ENCODE data around the gene HIGD2A. TPM values are rescaled to one million over a fixed set of nuclear protein-coding genes. Genes with fewer than 3 reads are reported as not detected.

The HIGD2A gene
- total and polyA plus RNA-seq, 2 of the 13 experiments (the other 11 are each of a cell fraction or from before 2014, with no cell fraction given): 89.2 to 146 TPM

- Histone ChIP-seq H2AFZ (ENCODE audit: low read length) (peak overlapping the region; percentile 90), H3K9me3 (ENCODE audit: low read length) (no peaks in the 10 kb centered on the region), H3K79me2 (ENCODE audit: insufficient read depth, low read length) (no peaks in the 10 kb centered on the region), H3K4me3 (replicated peaks in 1 of 3; ENCODE audit: insufficient read depth in 1 of 3, low read depth in 2 of 3, low read length in 3 of 3) (peak overlapping the region; percentile 17 to 49 (median 25); a peak in 5 of 6 replicates), H3K4me2 (ENCODE audit: low read depth, low read length) (peak overlapping the region; percentile 88), H3K27me3 (ENCODE audit: control insufficient read depth in 1 of 2, insufficient read depth in 2 of 2, low read length in 2 of 2) (no peaks in the 10 kb centered on the region), H3K9ac (ENCODE audit: insufficient read depth, low read depth, low read length) (peak overlapping the region; percentile 50; the same call in 1 of the 2 replicates), H4K20me1 (ENCODE audit: insufficient read depth, low read length) (no peaks in the 10 kb centered on the region), H3K36me3 (replicated peaks in 1 of 2; ENCODE audit: control insufficient read depth in 1 of 2, insufficient read depth in 2 of 2, low read length in 2 of 2) (no peaks in the 10 kb centered on the region), H3K4me1 (ENCODE audit: insufficient read depth, low read length) (peaks cover 32% of the 10 kb centered on the region), H3K27ac (ENCODE audit: extremely low read length, insufficient read depth, low read length) (no peak overlapping the region)
- intact Hi-C loops (cut with micrococcal nuclease; ENCODE audit: unreplicated experiment): loop anchor here (1.0 to 10.0 kb wide), 3 partner anchors 31 to 132 kb away; partner anchors contain the start of genes CDHR2 and FAF2
- BruUV-seq (replicated peaks): no TSS peak
- FAIRE-seq (no peak), DNase-seq (ENCODE audit: low spot score) (no peak), ATAC-seq (peak; percentile 19)
- in situ Hi-C loops (cut with HindIII; ENCODE audit: extremely low pct_ligation_motif_present, low pct_unique_long_range_greater_than_20kb): loop anchor here (5.0 to 10.0 kb wide), 2 partner anchors 68 to 120 kb away; partner anchors contain the start of gene RNF44
- ChIA-PET POLR2A (interaction anchor here (1.3 to 2.3 kb wide), 3 partner anchors 30 to 230 kb away, joined by 3 to 15 read pairs (median 9); partner anchors contain the start of genes RNF44 and TSPAN17), CTCF (ENCODE audit: low intra/inter-chr PET ratio, low total read pairs) (interaction anchor here (1.2 to 2.6 kb wide), 3 partner anchors 13 to 161 kb away, joined by 5 to 17 read pairs (median 6); partner anchors contain the start of gene FAF2)
- 66% methylated on average over 11 of the region's 11 CpGs for WGBS (ENCODE audit: low lambda C conversion rate)
- TF ChIP-seq MTF2 (CRISPR knock-in tag; IDR thresholded peaks at IDR 0.05; ENCODE audit: borderline replicate concordance) (peak; percentile 74; the same call in 1 of the 2 replicates), HES4 (CRISPR knock-in tag; IDR thresholded peaks at IDR 0.05; ENCODE audit: borderline replicate concordance) (no peak), HNF1A (IDR thresholded peaks at IDR 0.05; ENCODE audit: low read depth) (no peak), HNF1A (CRISPR knock-in tag; IDR thresholded peaks at IDR 0.05; ENCODE audit: borderline replicate concordance) (no peak), REPIN1 (CRISPR knock-in tag; IDR thresholded peaks at IDR 0.05; ENCODE audit: borderline replicate concordance, low read depth) (no peak; the same call in 1 of the 2 replicates), FIP1L1 (IDR thresholded peaks at IDR 0.05; ENCODE audit: borderline replicate concordance, insufficient read depth, low read depth, low read length) (no peak), ZNF414 (CRISPR knock-in tag; IDR thresholded peaks at IDR 0.05) (0 out of 2 replicates have a peak, but pooled peaks have one; percentile 37), KLF16 (CRISPR knock-in tag; IDR thresholded peaks at IDR 0.05) (no peak), ZNF558 (CRISPR knock-in tag; IDR thresholded peaks at IDR 0.05; ENCODE audit: borderline replicate concordance) (no peak), BHLHE40 (IDR thresholded peaks at IDR 0.05; ENCODE audit: low read length) (no peak), RNF2 (conservative IDR thresholded peaks at IDR 0.05; ENCODE audit: low read depth) (no peak), FOXC1 (CRISPR knock-in tag; IDR thresholded peaks at IDR 0.05; ENCODE audit: borderline replicate concordance) (peak; percentile 52), ZNF24 (IDR thresholded peaks at IDR 0.05) (no peak), MED13 (CRISPR knock-in tag; IDR thresholded peaks at IDR 0.05) (no peak), KLF11 (CRISPR knock-in tag; IDR thresholded peaks at IDR 0.05) (0 out of 2 replicates have a peak, but pooled peaks have one; percentile 4), ZNF550 (CRISPR knock-in tag; IDR thresholded peaks at IDR 0.05; ENCODE audit: borderline replicate concordance) (no peak)
- TF ChIP-seq, protein P1, sequence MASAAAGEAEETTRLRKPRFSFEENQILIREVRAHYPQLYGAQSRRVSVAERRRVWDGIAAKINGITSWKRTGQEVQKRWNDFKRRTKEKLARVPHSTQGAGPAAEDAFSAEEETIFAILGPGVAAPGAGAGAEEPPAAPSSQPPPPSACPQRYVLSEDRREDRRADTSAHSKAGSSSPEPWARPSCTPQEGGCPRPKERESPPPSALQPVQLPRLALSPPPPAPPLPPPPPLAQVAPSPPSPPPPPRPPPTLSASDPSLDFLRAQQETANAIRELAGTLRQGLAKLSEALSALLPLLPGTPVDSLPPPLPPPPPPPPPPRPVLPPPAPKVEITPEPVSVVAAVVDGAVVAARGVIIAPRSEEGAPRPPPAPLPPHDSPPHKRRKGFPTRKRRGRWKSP (CRISPR knock-in tag; IDR thresholded peaks at IDR 0.05): 0 out of 2 replicates have a peak, but pooled peaks have one; percentile 22
Measured at GRCh38 chr5:176416965-176417364, 28.4 kb downstream of the HIGD2A start.

Data from HepG2 (cell line).